Mammary epithelial cell (primary cell): ENCODE measurements around the gene CRTC2.

Experiments used
- EZH2 ChIP-seq: IDR thresholded peaks from 2 replicates; pipeline ENCODE4 v1.6.1; 2012; ENCODE audit warnings: low read length, inconsistent platforms, borderline replicate concordance
- TF ChIP-seq, protein P1 (sequence below), 2 donors: IDR thresholded peaks in 1 of 2; conservative IDR thresholded peaks in 1 of 2; 2 replicates each; pipeline ENCODE4 v1.5.1; 2011 to 2012; ENCODE audit warnings: inconsistent platforms in 2 of 2, low read length in 2 of 2, mild to moderate bottlenecking in 2 of 2, control low read depth in 1 of 2, low read depth in 1 of 2; ENCODE audit not compliant: insufficient read depth in 1 of 2; ENCODE audit errors: extremely low read depth in 1 of 2

DNA sequence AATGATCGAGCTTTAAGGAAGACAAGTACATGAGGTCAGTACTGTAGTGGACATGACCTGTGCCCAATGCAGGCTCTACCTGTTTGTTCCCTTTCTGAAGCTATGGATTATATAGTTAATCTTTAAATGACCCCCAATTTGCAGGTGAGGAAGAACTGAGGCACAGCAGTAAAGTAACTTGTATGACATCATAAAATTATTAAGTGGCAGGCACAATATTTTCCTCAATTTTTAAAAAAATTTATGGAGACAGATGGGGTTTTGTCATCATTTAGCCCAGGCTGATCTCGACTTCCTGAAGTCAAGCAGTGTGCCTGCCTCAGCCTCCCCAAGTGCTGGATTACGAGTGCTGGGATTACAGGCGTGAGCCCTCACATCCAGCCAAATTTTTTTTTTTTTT is 32.0 kb downstream of the CRTC2 start:
- TF ChIP-seq, protein P1, sequence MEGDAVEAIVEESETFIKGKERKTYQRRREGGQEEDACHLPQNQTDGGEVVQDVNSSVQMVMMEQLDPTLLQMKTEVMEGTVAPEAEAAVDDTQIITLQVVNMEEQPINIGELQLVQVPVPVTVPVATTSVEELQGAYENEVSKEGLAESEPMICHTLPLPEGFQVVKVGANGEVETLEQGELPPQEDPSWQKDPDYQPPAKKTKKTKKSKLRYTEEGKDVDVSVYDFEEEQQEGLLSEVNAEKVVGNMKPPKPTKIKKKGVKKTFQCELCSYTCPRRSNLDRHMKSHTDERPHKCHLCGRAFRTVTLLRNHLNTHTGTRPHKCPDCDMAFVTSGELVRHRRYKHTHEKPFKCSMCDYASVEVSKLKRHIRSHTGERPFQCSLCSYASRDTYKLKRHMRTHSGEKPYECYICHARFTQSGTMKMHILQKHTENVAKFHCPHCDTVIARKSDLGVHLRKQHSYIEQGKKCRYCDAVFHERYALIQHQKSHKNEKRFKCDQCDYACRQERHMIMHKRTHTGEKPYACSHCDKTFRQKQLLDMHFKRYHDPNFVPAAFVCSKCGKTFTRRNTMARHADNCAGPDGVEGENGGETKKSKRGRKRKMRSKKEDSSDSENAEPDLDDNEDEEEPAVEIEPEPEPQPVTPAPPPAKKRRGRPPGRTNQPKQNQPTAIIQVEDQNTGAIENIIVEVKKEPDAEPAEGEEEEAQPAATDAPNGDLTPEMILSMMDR (conservative IDR thresholded peaks at IDR 0.05 in 1 of 2, IDR thresholded peaks at IDR 0.05 in 1 of 2; ENCODE audit: extremely low read depth in 1 of 2, insufficient read depth in 1 of 2, low read depth in 1 of 2, low read length in 2 of 2): no peak
- no peak for TF ChIP-seq EZH2
